H1 (cell line): ENCODE results near the gene TNN. TPM values are rescaled to one million over a fixed set of nuclear protein-coding genes. Genes with fewer than 3 reads are reported as not detected.

Source experiments
- CTCF ChIA-PET: fragments of 300-600 bp; sonication (Branson Sonifier 250); formaldehyde crosslinking; loops from one replicate; lab custom pipeline; 2021; ENCODE audit not compliant: partially characterized antibody; lab: Charles Lee
- POLR2A ChIA-PET: fragments of 300-600 bp; sonication (Branson Sonifier 250); formaldehyde crosslinking; loops from one replicate; lab custom pipeline; 2021; ENCODE audit warnings: inconsistent platforms; ENCODE audit not compliant: partially characterized antibody; lab: Charles Lee
- DNase-seq, 2 experiments: peaks; one replicate each; pipeline versions ENCODE4 v3.0.0 to v3.0.0-alpha.2; 2010 to 2022; ENCODE audit warnings: low spot score in 2 of 2, low read depth in 1 of 2, mixed read lengths in 1 of 2
- FAIRE-seq: peaks from 2 replicates; lab custom pipeline; 2011; peaks lifted over from hg19 to GRCh38; lab: Jason Lieb, UNC
- H2AFZ ChIP-seq: 2 replicates; pipeline ENCODE4 v1.8.1; 2012; ENCODE audit warnings: low read length, inconsistent platforms
- H2AK5ac ChIP-seq: 2 replicates; pipeline ENCODE4 v1.6.1; 2013; ENCODE audit warnings: low read depth, low read length
- H2BK120ac ChIP-seq: replicated peaks from 2 replicates; pipeline ENCODE3; 2013; ENCODE audit warnings: low read depth, low read length, inconsistent platforms
- H2BK12ac ChIP-seq: 2 replicates; pipeline ENCODE4 v1.6.1; 2013; ENCODE audit warnings: low read depth, low read length
- H2BK15ac ChIP-seq: 2 replicates; pipeline ENCODE4 v1.6.1; 2013; ENCODE audit warnings: low read length
- H2BK20ac ChIP-seq: 2 replicates; pipeline ENCODE4 v1.6.1; 2013; ENCODE audit warnings: low read length
- H2BK5ac ChIP-seq: 2 replicates; pipeline ENCODE4 v1.6.1; 2013; ENCODE audit warnings: low read depth, low read length
- H3K14ac ChIP-seq: 2 replicates; pipeline ENCODE4 v1.6.1; 2013; ENCODE audit warnings: inconsistent platforms; ENCODE audit not compliant: insufficient read length
- H3K18ac ChIP-seq: 2 replicates; pipeline ENCODE4 v1.6.1; 2013; ENCODE audit warnings: low read length; ENCODE audit errors: extremely low read depth
- H3K23ac ChIP-seq: 2 replicates; pipeline ENCODE4 v1.6.1; 2013; ENCODE audit warnings: inconsistent platforms; ENCODE audit not compliant: insufficient read length
- H3K23me2 ChIP-seq: 2 replicates; pipeline ENCODE4 v1.6.1; 2013; ENCODE audit warnings: low read depth, low read length
- H3K27ac ChIP-seq: 2 replicates; pipeline ENCODE4 v1.6.1; 2011; ENCODE audit warnings: low read depth, low read length, inconsistent platforms
- H3K27me3 ChIP-seq, 4 experiments: replicated peaks in 1 of 4; 1 replicate in 1 of 4; 2 replicates in 3 of 4; pipeline versions ENCODE4 v1.6.1 to v1.8.1; 2011 to 2013; ENCODE audit warnings: low read length in 3 of 4, mild to moderate bottlenecking in 3 of 4, inconsistent platforms in 2 of 4, mixed read lengths in 2 of 4, moderate library complexity in 1 of 4; ENCODE audit not compliant: control insufficient read depth in 3 of 4, insufficient read depth in 3 of 4; ENCODE audit errors: extremely low read depth in 1 of 4
- H3K36me3 ChIP-seq, 4 experiments: 2 replicates each; pipeline versions ENCODE4 v1.6.1 to v1.8.1; 2011 to 2013; ENCODE audit warnings: mild to moderate bottlenecking in 4 of 4, low read length in 3 of 4, moderate library complexity in 2 of 4, control low read depth in 1 of 4, inconsistent platforms in 1 of 4; ENCODE audit not compliant: insufficient read depth in 4 of 4, control insufficient read depth in 2 of 4
- H3K4ac ChIP-seq: replicated peaks from 2 replicates; pipeline ENCODE3; 2013; ENCODE audit warnings: low read length, low read depth, mixed read lengths, inconsistent platforms; ENCODE audit not compliant: insufficient read length
- H3K4me1 ChIP-seq, 4 experiments: replicated peaks in 1 of 4; 1 replicate in 1 of 4; 2 replicates in 3 of 4; pipeline versions ENCODE4 v1.6.1 to v1.8.1; 2011 to 2013; ENCODE audit warnings: low read length in 3 of 4, inconsistent platforms in 2 of 4, mixed read lengths in 1 of 4; ENCODE audit not compliant: insufficient read depth in 4 of 4, control insufficient read depth in 3 of 4
- H3K4me2 ChIP-seq, 2 experiments: 2 replicates each; pipeline versions ENCODE4 v1.6.1 to v1.8.1; 2011 to 2013; ENCODE audit warnings: low read depth in 2 of 2, low read length in 2 of 2, control low read depth in 1 of 2, inconsistent platforms in 1 of 2, mild to moderate bottlenecking in 1 of 2; ENCODE audit not compliant: insufficient read depth in 1 of 2
- H3K4me3 ChIP-seq, 4 experiments: fragments of 200-600, 300-600 bp in 1 of 4; sonication (generic), shearing (Covaris generic), sonication (Bioruptor Twin) in 1 of 4; 2 replicates each; pipeline versions ENCODE4 v1.5.1 to v1.8.1; 2011 to 2016; ENCODE audit warnings: low read length in 4 of 4, low read depth in 3 of 4, control low read depth in 2 of 4, inconsistent platforms in 2 of 4, mild to moderate bottlenecking in 2 of 4, mixed read lengths in 1 of 4, moderate library complexity in 1 of 4; ENCODE audit not compliant: insufficient read depth in 2 of 4; ENCODE audit errors: extremely low read depth in 1 of 4
- H3K56ac ChIP-seq: replicated peaks from 2 replicates; pipeline ENCODE3; 2013; ENCODE audit warnings: low read depth, mild to moderate bottlenecking, mixed read lengths, low read length, inconsistent platforms; ENCODE audit not compliant: insufficient read length
- H3K79me1 ChIP-seq: 2 replicates; pipeline ENCODE4 v1.6.1; 2013; ENCODE audit warnings: low read depth, low read length, control low read depth
- H3K79me2 ChIP-seq, 2 experiments: 2 replicates each; pipeline versions ENCODE4 v1.6.1 to v1.8.1; 2012 to 2013; ENCODE audit warnings: low read length in 2 of 2, mild to moderate bottlenecking in 2 of 2, inconsistent platforms in 1 of 2; ENCODE audit not compliant: insufficient read depth in 2 of 2, control insufficient read depth in 1 of 2
- H3K9ac ChIP-seq, 4 experiments: replicated peaks in 1 of 4; 1 replicate in 1 of 4; 2 replicates in 3 of 4; pipeline versions ENCODE4 v1.6.1 to v1.8.1; 2011 to 2013; ENCODE audit warnings: low read depth in 3 of 4, low read length in 3 of 4, control low read depth in 2 of 4, mild to moderate bottlenecking in 2 of 4, moderate library complexity in 2 of 4, inconsistent platforms in 1 of 4; ENCODE audit errors: extremely low read depth in 1 of 4
- H3K9me3 ChIP-seq, 2 experiments: 2 replicates each; pipeline versions ENCODE4 v1.6.1 to v1.8.1; 2012 to 2013; ENCODE audit warnings: mild to moderate bottlenecking in 2 of 2, moderate library complexity in 2 of 2, control low read depth in 1 of 2, inconsistent platforms in 1 of 2, low read depth in 1 of 2, low read length in 1 of 2, mixed read lengths in 1 of 2; ENCODE audit not compliant: insufficient read depth in 2 of 2
- H4K20me1 ChIP-seq, 2 experiments: replicated peaks in 1 of 2; 2 replicates each; pipeline versions ENCODE3 to v1.8.1; 2011 to 2013; ENCODE audit warnings: inconsistent platforms in 2 of 2, low read length in 2 of 2, mild to moderate bottlenecking in 1 of 2; ENCODE audit not compliant: insufficient read depth in 2 of 2, control insufficient read depth in 1 of 2
- H4K5ac ChIP-seq: 2 replicates; pipeline ENCODE4 v1.6.1; 2013; ENCODE audit warnings: low read length, low read depth, mixed read lengths, inconsistent platforms; ENCODE audit not compliant: insufficient read length
- H4K8ac ChIP-seq: 2 replicates; pipeline ENCODE4 v1.8.0; 2013; ENCODE audit warnings: mild to moderate bottlenecking, moderate library complexity, low read length, inconsistent platforms; ENCODE audit not compliant: insufficient read depth; ENCODE audit errors: extremely low read depth
- H4K91ac ChIP-seq: replicated peaks from 2 replicates; pipeline ENCODE3; 2013; ENCODE audit warnings: low read length, mixed read lengths, inconsistent platforms; ENCODE audit not compliant: insufficient read length
- CTBP2 ChIP-seq: IDR thresholded peaks from 2 replicates; pipeline ENCODE4 v1.7.0; 2011; ENCODE audit warnings: borderline replicate concordance, mild to moderate bottlenecking, moderate library complexity, mixed read lengths, low read length; ENCODE audit not compliant: insufficient read depth, insufficient read length
- EZH2 ChIP-seq: fragments of 200-600 bp; sonication (generic); IDR thresholded peaks from 2 replicates; pipeline ENCODE4 v1.7.1; 2012; ENCODE audit warnings: low read depth, mild to moderate bottlenecking, moderate library complexity, low read length, inconsistent platforms; ENCODE audit not compliant: severe bottlenecking
- FOSL1 ChIP-seq: IDR thresholded peaks from 2 replicates; pipeline ENCODE4 v1.6.1; 2011; ENCODE audit warnings: mild to moderate bottlenecking, low read depth, low read length, moderate library complexity; ENCODE audit not compliant: insufficient read depth
- POLR2A ChIP-seq, 2 experiments: IDR thresholded peaks; 1 replicate in 1 of 2; 2 replicates in 1 of 2; pipeline ENCODE4 v1.6.1; 2011; ENCODE audit warnings: low read depth in 2 of 2, low read length in 2 of 2, mild to moderate bottlenecking in 2 of 2; ENCODE audit errors: control extremely low read depth in 1 of 2
- POU5F1 ChIP-seq: IDR thresholded peaks from 2 replicates; pipeline ENCODE4 v1.6.1; 2011; ENCODE audit warnings: low read depth, mild to moderate bottlenecking, low read length, moderate library complexity
- RAD21 ChIP-seq, 2 experiments: IDR thresholded peaks in 1 of 2; conservative IDR thresholded peaks in 1 of 2; 2 replicates each; pipeline ENCODE4 v1.6.1; 2011; ENCODE audit warnings: low read depth in 2 of 2, low read length in 2 of 2, improper control_type of control experiment in 1 of 2, inconsistent platforms in 1 of 2, mild to moderate bottlenecking in 1 of 2, moderate library complexity in 1 of 2
- TCF12 ChIP-seq: IDR thresholded peaks from 2 replicates; pipeline ENCODE4 v1.6.1; 2011; ENCODE audit warnings: low read depth, mild to moderate bottlenecking, low read length
- ZNF274 ChIP-seq: IDR thresholded peaks from 2 replicates; pipeline ENCODE4 v1.7.0; 2012; ENCODE audit warnings: low read length, borderline replicate concordance; ENCODE audit errors: extremely low read depth
- WGBS, 2 experiments: shearing (Covaris generic) in 1 of 2; methylation state at CpG; one replicate each; pipeline versions ENCODE4 v1.1.6 to v1.1.7; 2013 to 2015; ENCODE audit warnings: low lambda C conversion rate in 2 of 2, mixed read lengths in 2 of 2, inconsistent platforms in 1 of 2, low coverage in 1 of 2, missing lambda C conversion rate in 1 of 2; ENCODE audit not compliant: insufficient replicate concordance in 2 of 2, insufficient coverage in 1 of 2, insufficient read length in 1 of 2; ENCODE audit errors: extremely low coverage in 1 of 2, missing lambda C conversion rate in 1 of 2; 5-methylcytosine and 5-hydroxymethylcytosine counted together
- polyA plus RNA-seq, 7 experiments: library from polyadenylated mRNA; depleted of rRNA in 3 of 7; stranded (reverse) in 5 of 7; unstranded in 2 of 7; fragments of >200 nt in 5 of 7; fragments of 200-250 nt in 2 of 7; gene quantifications; 1 replicate in 5 of 7; 2 replicates in 1 of 7; 4 replicates in 1 of 7; pipeline versions ENCODE4 v1.2.1 to v1.2.3, GENCODE V29; 2011 to 2013; ENCODE audit warnings: missing spikeins in 2 of 7, mixed read lengths in 2 of 7
- total RNA-seq: library from RNA; stranded (reverse); fragmentation: NEBNext Ultra II Directional; extraction: Animal tissue kit (Norgen Biotek cat#: 25700); gene quantifications from 2 replicates; pipeline ENCODE4 v1.2.1, GENCODE V29; 2021
- TF ChIP-seq, protein P1 (sequence below), 3 experiments: IDR thresholded peaks; 1 replicate in 2 of 3; 2 replicates in 1 of 3; pipeline versions ENCODE4 v1.5.1 to v1.6.1; 2011; ENCODE audit warnings: low read length in 3 of 3, mild to moderate bottlenecking in 3 of 3, inconsistent platforms in 2 of 3, low read depth in 1 of 3, moderate library complexity in 1 of 3; ENCODE audit not compliant: insufficient read depth in 1 of 3; ENCODE audit errors: control extremely low read depth in 1 of 3

The TNN gene
- total and polyA plus RNA-seq, 2 of the 8 experiments (the other 6 are each of a cell fraction or from before 2014, with no cell fraction given): 0.21 to 0.30 TPM

DNA sequence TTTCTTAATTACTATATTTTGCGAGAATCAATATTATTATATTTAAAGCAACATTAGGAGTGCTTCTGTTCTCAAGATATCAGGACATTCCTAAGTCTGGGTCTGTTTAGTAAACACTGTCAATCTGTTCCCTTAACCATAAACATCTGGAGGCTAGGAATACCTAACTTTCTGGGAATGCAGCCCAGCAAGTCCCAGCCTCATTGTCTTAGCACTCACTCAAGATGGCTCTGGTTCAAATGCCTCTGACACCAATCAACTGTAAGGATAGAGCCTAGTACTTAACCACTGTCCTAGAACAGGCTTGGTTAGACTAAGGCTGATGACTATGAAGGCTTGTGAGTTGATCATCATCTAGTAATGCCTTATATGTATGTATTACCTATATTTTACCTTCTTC is 61.5 kb downstream of the TNN start:
- Histone ChIP-seq H2AK5ac (no peak overlapping the region; the same call in 1 of the 2 replicates), H4K20me1 (no peaks in the 10 kb centered on the region), H3K9me3 (no peaks in the 10 kb centered on the region), H3K9ac (no peak overlapping the region), H4K91ac (peak overlapping the region; percentile 32), H2BK5ac (0 out of 2 replicates have a peak overlapping the region, but pooled peaks have one; percentile 75), H3K27me3 (no peaks in the 10 kb centered on the region), H4K8ac (no peak overlapping the region), H2BK15ac (no peak overlapping the region), H3K4me2 (peak overlapping the region in 1 of 2 experiments; percentile 54; a peak in 1 of 4 replicates), H2BK20ac (0 out of 2 replicates have a peak overlapping the region, but pooled peaks have one; percentile 1), H3K36me3 (no peaks in the 10 kb centered on the region), H3K23ac (no peak overlapping the region), H3K4me1 (peaks cover 0 to 26% (median 17%) of the 10 kb centered on the region in 4 experiments; a peak in 4 of 7 replicates), H3K27ac (peak overlapping the region; percentile 89; the same call in 1 of the 2 replicates), H3K4me3 (no peak overlapping the region; a peak in 1 of 8 replicates), H3K23me2 (peaks cover 2% of the 10 kb centered on the region), H3K14ac (no peak overlapping the region), H3K56ac (no peak overlapping the region), H3K79me1 (no peaks in the 10 kb centered on the region), H3K18ac (peak overlapping the region; percentile 9; the same call in 1 of the 2 replicates), H4K5ac (no peak overlapping the region), H3K4ac (no peak overlapping the region), H2BK120ac (peak overlapping the region; percentile 39), H2AFZ (no peak overlapping the region), H2BK12ac (peak overlapping the region; percentile 21; the same call in 1 of the 2 replicates), H3K79me2 (no peaks in the 10 kb centered on the region)
- TF ChIP-seq ZNF274: no peak
- TF ChIP-seq POLR2A (IDR thresholded peaks at IDR 0.05; ENCODE audit: control extremely low read depth in 1 of 2, low read depth in 2 of 2, low read length in 2 of 2): 0 out of 3 replicates have a peak, but pooled peaks of 1 of the 2 experiments have one; percentile 28
- TF ChIP-seq, protein P1, sequence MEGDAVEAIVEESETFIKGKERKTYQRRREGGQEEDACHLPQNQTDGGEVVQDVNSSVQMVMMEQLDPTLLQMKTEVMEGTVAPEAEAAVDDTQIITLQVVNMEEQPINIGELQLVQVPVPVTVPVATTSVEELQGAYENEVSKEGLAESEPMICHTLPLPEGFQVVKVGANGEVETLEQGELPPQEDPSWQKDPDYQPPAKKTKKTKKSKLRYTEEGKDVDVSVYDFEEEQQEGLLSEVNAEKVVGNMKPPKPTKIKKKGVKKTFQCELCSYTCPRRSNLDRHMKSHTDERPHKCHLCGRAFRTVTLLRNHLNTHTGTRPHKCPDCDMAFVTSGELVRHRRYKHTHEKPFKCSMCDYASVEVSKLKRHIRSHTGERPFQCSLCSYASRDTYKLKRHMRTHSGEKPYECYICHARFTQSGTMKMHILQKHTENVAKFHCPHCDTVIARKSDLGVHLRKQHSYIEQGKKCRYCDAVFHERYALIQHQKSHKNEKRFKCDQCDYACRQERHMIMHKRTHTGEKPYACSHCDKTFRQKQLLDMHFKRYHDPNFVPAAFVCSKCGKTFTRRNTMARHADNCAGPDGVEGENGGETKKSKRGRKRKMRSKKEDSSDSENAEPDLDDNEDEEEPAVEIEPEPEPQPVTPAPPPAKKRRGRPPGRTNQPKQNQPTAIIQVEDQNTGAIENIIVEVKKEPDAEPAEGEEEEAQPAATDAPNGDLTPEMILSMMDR (IDR thresholded peaks at IDR 0.05; ENCODE audit: control extremely low read depth in 1 of 3, insufficient read depth in 1 of 3, low read depth in 1 of 3, low read length in 3 of 3): no peak
- TF ChIP-seq POU5F1: no peak
- no peak for TF ChIP-seq EZH2
- TF ChIP-seq TCF12: 0 out of 2 replicates have a peak, but pooled peaks have one; percentile 37
- no peak for TF ChIP-seq RAD21 (IDR thresholded peaks at IDR 0.05 in 1 of 2, conservative IDR thresholded peaks at IDR 0.05 in 1 of 2; ENCODE audit: low read depth in 2 of 2, low read length in 2 of 2)
- no peak for TF ChIP-seq FOSL1
- TF ChIP-seq CTBP2: no peak
- WGBS, 2 experiments: 86% methylated on average over 1 of the region's 1 CpG; no CpG with 5 or more reads in 1 of the 2 experiments
- ChIA-PET POLR2A (interaction anchor here (1.0 to 1.7 kb wide), 4 partner anchors 21 to 130 kb away, joined by 3 to 6 read pairs (median 4); partner anchors contain the start of gene MRPS14), CTCF (interaction anchor here (0.6 to 9.3 kb wide), 9 partner anchors 9 to 98 kb away, joined by 3 to 88 read pairs (median 6); no protein-coding TSS in a partner anchor)
- FAIRE-seq: no peak
- no peak for DNase-seq
